Neural cell (in vitro differentiated cells): ENCODE results near the gene ARMC2. TPM values are rescaled to one million over a fixed set of nuclear protein-coding genes. Genes with fewer than 3 reads are reported as not detected.

ENCODE experiments used
- H2AFZ ChIP-seq: fragments of 200-600, 300-800 bp; sonication (generic), shearing (Covaris generic); 2 replicates; pipeline ENCODE4 v1.6.0; 2014; ENCODE audit warnings: low read depth, mild to moderate bottlenecking, antibody characterized with exemption, low read length, moderate library complexity
- H3F3A ChIP-seq: fragments of 200-600 bp; shearing (Covaris generic); 2 replicates; pipeline ENCODE4 v1.6.1; 2016; ENCODE audit warnings: mild to moderate bottlenecking, moderate library complexity, mixed read lengths, antibody characterized with exemption, low read length; ENCODE audit not compliant: insufficient read depth, poor library complexity, severe bottlenecking
- H3K27ac ChIP-seq: fragments of 200-600, 300-800 bp; sonication (generic), shearing (Covaris generic); 2 replicates; pipeline ENCODE4 v1.5.1; 2014; ENCODE audit warnings: mild to moderate bottlenecking, low read length, moderate library complexity
- H3K27me3 ChIP-seq: fragments of 300-800, 200-600 bp; sonication (generic), shearing (Covaris generic); 2 replicates; pipeline ENCODE4 v1.6.0; 2014; ENCODE audit warnings: mild to moderate bottlenecking, low read depth, low read length, moderate library complexity; ENCODE audit not compliant: insufficient read depth
- H3K36me3 ChIP-seq: fragments of 300-800, 200-600 bp; sonication (generic), shearing (Covaris generic); 2 replicates; pipeline ENCODE4 v1.5.1; 2014; ENCODE audit warnings: mild to moderate bottlenecking, antibody characterized with exemption, low read length, moderate library complexity; ENCODE audit not compliant: insufficient read depth
- H3K4me2 ChIP-seq: fragments of 300-800, 200-600 bp; sonication (generic), shearing (Covaris generic); 2 replicates; pipeline ENCODE4 v1.6.0; 2014; ENCODE audit warnings: mild to moderate bottlenecking, low read length
- H3K4me3 ChIP-seq: fragments of 300-800, 200-600 bp; sonication (generic), shearing (Covaris generic); 2 replicates; pipeline ENCODE4 v1.5.1; 2014; ENCODE audit warnings: mild to moderate bottlenecking, low read length, moderate library complexity
- H3K79me2 ChIP-seq: fragments of 200-600 bp; shearing (Covaris generic); replicated peaks from 2 replicates; pipeline ENCODE4 v1.6.0; 2014; ENCODE audit warnings: mild to moderate bottlenecking, low read length, moderate library complexity; ENCODE audit not compliant: insufficient read depth
- H3K9ac ChIP-seq: fragments of 300-800, 200-600 bp; sonication (generic), shearing (Covaris generic); 2 replicates; pipeline ENCODE4 v1.6.1; 2016; ENCODE audit warnings: mild to moderate bottlenecking, low read length, mixed read lengths
- H3K9me2 ChIP-seq: fragments of 200-600 bp; shearing (Covaris generic); 2 replicates; pipeline ENCODE4 v1.6.1; 2016; ENCODE audit warnings: mild to moderate bottlenecking, low read length, mixed read lengths; ENCODE audit not compliant: insufficient read depth
- H3K9me3 ChIP-seq: fragments of 200-600, 300-800 bp; sonication (generic), shearing (Covaris generic); 2 replicates; pipeline ENCODE4 v1.6.1; 2016; ENCODE audit warnings: mild to moderate bottlenecking, mixed run types, low read length, moderate library complexity, mixed read lengths
- H4K20me1 ChIP-seq: fragments of 200-600 bp; shearing (Covaris generic); 2 replicates; pipeline ENCODE4 v1.6.1; 2016; ENCODE audit warnings: mild to moderate bottlenecking, mixed run types; ENCODE audit not compliant: insufficient read depth
- CTCF ChIP-seq: fragments of 450-650 bp; IDR thresholded peaks from 2 replicates; pipeline ENCODE4 v1.5.1; 2014; ENCODE audit warnings: antibody characterized with exemption, mild to moderate bottlenecking, moderate library complexity; ENCODE audit not compliant: poor library complexity, severe bottlenecking
- EP300 ChIP-seq: fragments of 450-650 bp; conservative IDR thresholded peaks from 2 replicates; pipeline ENCODE4 v1.6.1; 2014; ENCODE audit warnings: antibody characterized with exemption, mild to moderate bottlenecking, moderate library complexity; ENCODE audit not compliant: poor library complexity, severe bottlenecking
- EZH2 ChIP-seq: fragments of 200-600, 300-800 bp; shearing (Covaris generic), sonication (generic); IDR thresholded peaks from 2 replicates; pipeline ENCODE4 v1.6.1; 2014; ENCODE audit warnings: antibody characterized with exemption, low read length, borderline replicate concordance, mild to moderate bottlenecking; ENCODE audit not compliant: insufficient read depth, poor library complexity, severe bottlenecking
- MXI1 ChIP-seq: fragments of 450-650 bp; conservative IDR thresholded peaks from 2 replicates; pipeline ENCODE4 v1.6.1; 2014; ENCODE audit warnings: antibody characterized with exemption, mild to moderate bottlenecking; ENCODE audit not compliant: poor library complexity, severe bottlenecking
- POLR2AphosphoS5 ChIP-seq: IDR thresholded peaks from 2 replicates; pipeline ENCODE4 v1.6.1; 2012
- RAD21 ChIP-seq: fragments of 450-650 bp; conservative IDR thresholded peaks from 2 replicates; pipeline ENCODE4 v1.6.1; 2014; ENCODE audit warnings: antibody characterized with exemption, mild to moderate bottlenecking, moderate library complexity
- REST ChIP-seq: IDR thresholded peaks from 2 replicates; pipeline ENCODE4 v1.6.1; 2012; ENCODE audit warnings: borderline replicate concordance
- SMC3 ChIP-seq: fragments of 450-650 bp; conservative IDR thresholded peaks from 2 replicates; pipeline ENCODE4 v1.6.1; 2014; ENCODE audit warnings: antibody characterized with exemption, mild to moderate bottlenecking, moderate library complexity; ENCODE audit not compliant: poor library complexity
- TAF1 ChIP-seq: IDR thresholded peaks from 2 replicates; pipeline ENCODE4 v1.6.1; 2012; ENCODE audit warnings: low read depth
- polyA plus RNA-seq: library from polyadenylated mRNA; depleted of rRNA; stranded (reverse); fragments of >200 nt; gene quantifications from 2 replicates; pipeline ENCODE4 v1.2.3, GENCODE V29; 2014

The ARMC2 gene
- polyA plus RNA-seq, 1 donor from 2014 or later, result 18.6 TPM

GRCh38 chr6:109002882-109003281, 154.7 kb downstream of the ARMC2 start:
- Histone ChIP-seq H2AFZ (no peak overlapping the region), H3K27me3 (no peaks in the 10 kb centered on the region), H3K9me3 (no peaks in the 10 kb centered on the region), H3F3A (no peaks in the 10 kb centered on the region), H3K27ac (no peak overlapping the region), H3K4me3 (no peak overlapping the region), H3K4me2 (no peak overlapping the region), H3K9me2 (no peaks in the 10 kb centered on the region), H3K36me3 (no peaks in the 10 kb centered on the region), H3K79me2 (peaks cover 37% of the 10 kb centered on the region), H4K20me1 (no peaks in the 10 kb centered on the region), H3K9ac (no peak overlapping the region)
- TF ChIP-seq EZH2, result no peak
- TF ChIP-seq RAD21, result no peak
- TF ChIP-seq EP300, result no peak
- TF ChIP-seq TAF1, result no peak

- Histone ChIP-seq H3K9me2 (no peaks in the 10 kb centered on the region), H3K9ac (no peak overlapping the region), H2AFZ (no peak overlapping the region), H3K27ac (no peak overlapping the region), H3F3A (no peaks in the 10 kb centered on the region), H4K20me1 (no peaks in the 10 kb centered on the region), H3K27me3 (no peaks in the 10 kb centered on the region), H3K79me2 (peaks cover 37% of the 10 kb centered on the region), H3K4me2 (no peak overlapping the region), H3K36me3 (no peaks in the 10 kb centered on the region), H3K4me3 (no peak overlapping the region), H3K9me3 (no peaks in the 10 kb centered on the region)
- TF ChIP-seq MXI1, result no peak
- TF ChIP-seq RAD21, result no peak
- TF ChIP-seq SMC3, result no peak
- no peak for TF ChIP-seq TAF1
- TF ChIP-seq EP300, result no peak
- no peak for TF ChIP-seq EZH2
- TF ChIP-seq CTCF, result no peak
- TF ChIP-seq REST, result no peak
- TF ChIP-seq POLR2AphosphoS5, result no peak
These were observed 158.6 kb downstream of the ARMC2 start for GRCh38 chr6:109006818-109007217.

GRCh38 chr6:109007521-109007920, 159.3 kb downstream of the ARMC2 start:
- Histone ChIP-seq H3K4me2 (peak overlapping the region; percentile 69), H3K27ac (no peak overlapping the region), H3K9me3 (no peaks in the 10 kb centered on the region), H4K20me1 (no peaks in the 10 kb centered on the region), H3K4me3 (peak overlapping the region; percentile 87), H3F3A (no peaks in the 10 kb centered on the region), H3K36me3 (no peaks in the 10 kb centered on the region), H3K27me3 (no peaks in the 10 kb centered on the region), H2AFZ (no peak overlapping the region), H3K79me2 (peaks cover 35% of the 10 kb centered on the region), H3K9ac (no peak overlapping the region), H3K9me2 (no peaks in the 10 kb centered on the region)
- no peak for TF ChIP-seq TAF1
- TF ChIP-seq EZH2, result no peak
- no peak for TF ChIP-seq RAD21
- no peak for TF ChIP-seq POLR2AphosphoS5
- no peak for TF ChIP-seq REST
- TF ChIP-seq CTCF, result no peak
- no peak for TF ChIP-seq SMC3
- TF ChIP-seq MXI1, result no peak
- TF ChIP-seq EP300, result no peak
